ENCODE results near the gene TTC32.

DNA sequence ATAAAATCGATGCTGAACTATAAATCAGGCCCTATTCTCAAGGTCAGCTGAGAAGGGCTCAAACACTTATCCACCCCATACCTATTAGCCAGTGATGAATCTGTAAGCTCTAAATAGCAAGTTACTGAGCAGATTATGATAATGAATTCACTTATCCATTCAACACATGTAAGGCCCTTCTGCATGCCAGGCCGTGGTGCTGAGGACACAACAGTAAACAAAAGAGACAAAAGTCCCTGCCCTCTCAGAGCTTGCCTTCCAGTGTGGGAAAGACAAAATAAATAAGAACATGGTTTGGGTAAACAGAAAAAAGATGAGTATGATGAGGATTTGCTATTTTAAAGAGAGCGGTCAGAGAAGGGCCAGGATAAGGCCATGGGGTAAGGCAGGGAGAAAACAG is 11.7 kb downstream of the TTC32 start:
- no peak for TF ChIP-seq GATA2 (IDR thresholded peaks at IDR 0.05; ENCODE audit: low read depth, low read length)
- TF ChIP-seq GATA3 (IDR thresholded peaks at IDR 0.05; ENCODE audit: low read depth, low read length): no peak

All from SH-SY5Y (cell line).